Measurements from ENCODE around the gene PLEKHA7. TPM values are rescaled to one million over a fixed set of nuclear protein-coding genes. Genes with fewer than 3 reads are reported as not detected.
"Not testable (repeated sequence)": the region's sequence is repeated elsewhere in the genome, so short reads cannot be mapped to it uniquely, and the experiment has no call there.

The PLEKHA7 gene
- total RNA-seq, 1 experiment from 2014 or later: 13.0 TPM

DNA sequence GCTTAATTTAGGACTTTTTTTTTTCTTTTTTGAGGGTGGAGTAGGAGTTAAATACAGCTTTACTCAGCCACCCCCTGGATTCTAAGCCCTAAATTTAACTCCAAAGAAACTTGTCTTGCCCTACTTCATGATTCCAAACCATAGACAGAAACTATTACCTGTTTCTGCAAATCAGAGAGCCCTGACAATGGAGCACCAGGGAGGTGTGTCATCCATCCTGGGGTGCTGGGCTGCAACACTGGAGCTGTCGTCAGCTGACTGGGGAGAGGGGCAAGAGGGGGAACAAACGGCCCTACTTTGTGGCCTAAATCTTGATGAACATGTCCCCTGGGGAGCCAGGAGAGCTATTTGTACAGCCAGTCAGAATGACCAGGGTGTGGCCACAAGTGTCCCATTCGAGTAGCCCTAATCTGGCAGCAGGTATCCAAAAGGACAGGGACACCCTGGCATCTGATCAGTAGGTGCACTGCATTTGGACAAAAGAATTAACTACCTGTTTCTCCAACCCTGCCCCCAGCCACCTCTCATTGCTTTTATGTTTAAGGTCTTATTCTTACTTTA, 50.8 kb downstream of the PLEKHA7 start:
- Mint-ChIP-seq H3K4me3 (no peak overlapping the region), H3K4me1 (peaks cover 21% of the 10 kb centered on the region), H3K9me3 (no peaks in the 10 kb centered on the region), H3K36me3 (no peaks in the 10 kb centered on the region), H3K27me3 (ENCODE audit: low read depth) (no peaks in the 10 kb centered on the region), H3K27ac (no peak overlapping the region)
- DNase-seq (ENCODE audit: low spot score) (no peak), ATAC-seq (no peak)
- TF ChIP-seq, protein P1, sequence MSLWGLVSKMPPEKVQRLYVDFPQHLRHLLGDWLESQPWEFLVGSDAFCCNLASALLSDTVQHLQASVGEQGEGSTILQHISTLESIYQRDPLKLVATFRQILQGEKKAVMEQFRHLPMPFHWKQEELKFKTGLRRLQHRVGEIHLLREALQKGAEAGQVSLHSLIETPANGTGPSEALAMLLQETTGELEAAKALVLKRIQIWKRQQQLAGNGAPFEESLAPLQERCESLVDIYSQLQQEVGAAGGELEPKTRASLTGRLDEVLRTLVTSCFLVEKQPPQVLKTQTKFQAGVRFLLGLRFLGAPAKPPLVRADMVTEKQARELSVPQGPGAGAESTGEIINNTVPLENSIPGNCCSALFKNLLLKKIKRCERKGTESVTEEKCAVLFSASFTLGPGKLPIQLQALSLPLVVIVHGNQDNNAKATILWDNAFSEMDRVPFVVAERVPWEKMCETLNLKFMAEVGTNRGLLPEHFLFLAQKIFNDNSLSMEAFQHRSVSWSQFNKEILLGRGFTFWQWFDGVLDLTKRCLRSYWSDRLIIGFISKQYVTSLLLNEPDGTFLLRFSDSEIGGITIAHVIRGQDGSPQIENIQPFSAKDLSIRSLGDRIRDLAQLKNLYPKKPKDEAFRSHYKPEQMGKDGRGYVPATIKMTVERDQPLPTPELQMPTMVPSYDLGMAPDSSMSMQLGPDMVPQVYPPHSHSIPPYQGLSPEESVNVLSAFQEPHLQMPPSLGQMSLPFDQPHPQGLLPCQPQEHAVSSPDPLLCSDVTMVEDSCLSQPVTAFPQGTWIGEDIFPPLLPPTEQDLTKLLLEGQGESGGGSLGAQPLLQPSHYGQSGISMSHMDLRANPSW (CRISPR knock-in tag; conservative IDR thresholded peaks at IDR 0.05; ENCODE audit: low read depth): no peak
- TF ChIP-seq, protein P2, sequence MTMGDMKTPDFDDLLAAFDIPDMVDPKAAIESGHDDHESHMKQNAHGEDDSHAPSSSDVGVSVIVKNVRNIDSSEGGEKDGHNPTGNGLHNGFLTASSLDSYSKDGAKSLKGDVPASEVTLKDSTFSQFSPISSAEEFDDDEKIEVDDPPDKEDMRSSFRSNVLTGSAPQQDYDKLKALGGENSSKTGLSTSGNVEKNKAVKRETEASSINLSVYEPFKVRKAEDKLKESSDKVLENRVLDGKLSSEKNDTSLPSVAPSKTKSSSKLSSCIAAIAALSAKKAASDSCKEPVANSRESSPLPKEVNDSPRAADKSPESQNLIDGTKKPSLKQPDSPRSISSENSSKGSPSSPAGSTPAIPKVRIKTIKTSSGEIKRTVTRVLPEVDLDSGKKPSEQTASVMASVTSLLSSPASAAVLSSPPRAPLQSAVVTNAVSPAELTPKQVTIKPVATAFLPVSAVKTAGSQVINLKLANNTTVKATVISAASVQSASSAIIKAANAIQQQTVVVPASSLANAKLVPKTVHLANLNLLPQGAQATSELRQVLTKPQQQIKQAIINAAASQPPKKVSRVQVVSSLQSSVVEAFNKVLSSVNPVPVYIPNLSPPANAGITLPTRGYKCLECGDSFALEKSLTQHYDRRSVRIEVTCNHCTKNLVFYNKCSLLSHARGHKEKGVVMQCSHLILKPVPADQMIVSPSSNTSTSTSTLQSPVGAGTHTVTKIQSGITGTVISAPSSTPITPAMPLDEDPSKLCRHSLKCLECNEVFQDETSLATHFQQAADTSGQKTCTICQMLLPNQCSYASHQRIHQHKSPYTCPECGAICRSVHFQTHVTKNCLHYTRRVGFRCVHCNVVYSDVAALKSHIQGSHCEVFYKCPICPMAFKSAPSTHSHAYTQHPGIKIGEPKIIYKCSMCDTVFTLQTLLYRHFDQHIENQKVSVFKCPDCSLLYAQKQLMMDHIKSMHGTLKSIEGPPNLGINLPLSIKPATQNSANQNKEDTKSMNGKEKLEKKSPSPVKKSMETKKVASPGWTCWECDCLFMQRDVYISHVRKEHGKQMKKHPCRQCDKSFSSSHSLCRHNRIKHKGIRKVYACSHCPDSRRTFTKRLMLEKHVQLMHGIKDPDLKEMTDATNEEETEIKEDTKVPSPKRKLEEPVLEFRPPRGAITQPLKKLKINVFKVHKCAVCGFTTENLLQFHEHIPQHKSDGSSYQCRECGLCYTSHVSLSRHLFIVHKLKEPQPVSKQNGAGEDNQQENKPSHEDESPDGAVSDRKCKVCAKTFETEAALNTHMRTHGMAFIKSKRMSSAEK (CRISPR knock-in tag; IDR thresholded peaks at IDR 0.05; ENCODE audit: borderline replicate concordance): no peak
- no peak for TF ChIP-seq TCF7 (CRISPR knock-in tag; IDR thresholded peaks at IDR 0.05; ENCODE audit: low read depth)
- ChIA-PET CTCF (no interaction called here), POLR2A (no interaction called here)

DNA sequence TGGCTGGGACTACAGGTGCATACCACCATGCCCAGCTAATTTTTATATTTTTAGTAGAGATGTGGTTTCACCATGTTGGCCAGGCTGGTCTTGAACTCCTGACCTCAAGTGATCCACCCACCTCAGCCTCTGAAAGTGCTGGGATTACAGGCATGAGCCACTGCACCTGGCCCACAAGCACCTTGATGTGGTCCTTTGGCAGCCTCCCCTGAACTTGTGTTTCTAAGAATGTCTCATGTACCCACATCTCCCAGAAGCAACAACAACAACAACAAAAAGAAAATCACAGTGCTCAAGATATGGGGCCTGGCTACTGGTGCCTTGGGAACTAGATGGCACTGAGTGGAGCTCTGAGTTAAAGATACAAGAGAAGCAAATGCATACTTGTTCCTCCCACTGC, 51.6 kb downstream of the PLEKHA7 start:
- H3K27ac Mint-ChIP-seq; H3K4me3 Mint-ChIP-seq; H3K27me3 Mint-ChIP-seq (ENCODE audit: low read depth); CTCF ChIA-PET; H3K36me3 Mint-ChIP-seq; ATAC-seq; DNase-seq (ENCODE audit: low spot score); POLR2A ChIA-PET; H3K9me3 Mint-ChIP-seq: not testable (repeated sequence)
- H3K4me1 Mint-ChIP-seq: peaks cover 22% of the 10 kb centered on the region

DNA sequence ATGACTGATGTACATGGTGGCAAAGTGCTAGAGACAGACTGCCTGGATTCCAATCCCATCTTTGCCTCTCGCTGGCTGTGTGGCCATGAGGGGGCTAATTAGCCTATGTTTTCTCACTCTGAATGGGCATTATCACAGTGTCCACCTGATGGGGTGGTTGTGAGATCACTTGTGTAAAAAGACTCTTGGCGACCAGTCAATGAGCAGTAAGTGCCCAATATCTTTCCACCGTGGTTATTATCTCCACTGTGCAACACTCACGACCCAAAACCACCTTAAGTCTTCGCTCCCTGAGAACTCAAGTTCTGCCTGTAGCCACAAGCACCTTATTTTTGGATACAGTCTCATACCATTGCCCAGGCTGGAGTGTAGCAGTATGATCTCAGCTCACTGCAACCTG, 52.1 kb downstream of the PLEKHA7 start:
- ATAC-seq (no peak), DNase-seq (ENCODE audit: low spot score) (no peak)
- H3K27me3 Mint-ChIP-seq (ENCODE audit: low read depth): no peaks in the 10 kb centered on the region
- POLR2A ChIA-PET: no interaction called here
- H3K4me1 Mint-ChIP-seq: peaks cover 25% of the 10 kb centered on the region
- H3K9me3 Mint-ChIP-seq: no peaks in the 10 kb centered on the region
- no peak overlapping the region for H3K4me3 Mint-ChIP-seq
- no peak overlapping the region for H3K27ac Mint-ChIP-seq
- TF ChIP-seq SMAD3 (CRISPR knock-in tag; IDR thresholded peaks at IDR 0.05; ENCODE audit: borderline replicate concordance): no peak
- TF ChIP-seq IRF2 (CRISPR knock-in tag; IDR thresholded peaks at IDR 0.05; ENCODE audit: borderline replicate concordance, low read depth): no peak
- no peak for TF ChIP-seq ZNF416 (CRISPR knock-in tag; IDR thresholded peaks at IDR 0.05)
- TF ChIP-seq FOXP1 (CRISPR knock-in tag; IDR thresholded peaks at IDR 0.05; ENCODE audit: borderline replicate concordance): no peak
- no peak for TF ChIP-seq TEAD4 (CRISPR knock-in tag; IDR thresholded peaks at IDR 0.05)
- no peak for TF ChIP-seq EMX1 (CRISPR knock-in tag; IDR thresholded peaks at IDR 0.05)
- TF ChIP-seq, protein P3, sequence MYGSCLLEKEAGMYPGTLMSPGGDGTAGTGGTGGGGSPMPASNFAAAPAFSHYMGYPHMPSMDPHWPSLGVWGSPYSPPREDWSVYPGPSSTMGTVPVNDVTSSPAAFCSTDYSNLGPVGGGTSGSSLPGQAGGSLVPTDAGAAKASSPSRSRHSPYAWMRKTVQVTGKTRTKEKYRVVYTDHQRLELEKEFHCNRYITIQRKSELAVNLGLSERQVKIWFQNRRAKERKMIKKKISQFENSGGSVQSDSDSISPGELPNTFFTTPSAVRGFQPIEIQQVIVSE (CRISPR knock-in tag; IDR thresholded peaks at IDR 0.05; ENCODE audit: borderline replicate concordance): no peak
- TF ChIP-seq, protein P4, sequence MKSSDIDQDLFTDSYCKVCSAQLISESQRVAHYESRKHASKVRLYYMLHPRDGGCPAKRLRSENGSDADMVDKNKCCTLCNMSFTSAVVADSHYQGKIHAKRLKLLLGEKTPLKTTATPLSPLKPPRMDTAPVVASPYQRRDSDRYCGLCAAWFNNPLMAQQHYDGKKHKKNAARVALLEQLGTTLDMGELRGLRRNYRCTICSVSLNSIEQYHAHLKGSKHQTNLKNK (CRISPR knock-in tag; IDR thresholded peaks at IDR 0.05): no peak
- no peak for TF ChIP-seq ZNF219 (CRISPR knock-in tag; IDR thresholded peaks at IDR 0.05; ENCODE audit: borderline replicate concordance)
- no peak for TF ChIP-seq RORB (CRISPR knock-in tag; IDR thresholded peaks at IDR 0.05)
- no peaks in the 10 kb centered on the region for H3K36me3 Mint-ChIP-seq
- CTCF ChIA-PET: no interaction called here

Measured in WTC11 (cell line).